BE2C (cell line): ENCODE results near the gene CALB2.

Experiments
- DNase-seq: peaks from one replicate; pipeline ENCODE4 v3.0.0-alpha.2; 2020
- H3K27me3 ChIP-seq: fragments of 250-450 bp; sonication (Bioruptor Pico); 2 replicates; pipeline ENCODE4 v1.5.1; 2020; ENCODE audit warnings: mild to moderate bottlenecking
- H3K36me3 ChIP-seq: fragments of 250-450 bp; sonication (Bioruptor Pico); 2 replicates; pipeline ENCODE4 v1.5.1; 2020; ENCODE audit warnings: mild to moderate bottlenecking
- H3K4me1 ChIP-seq: fragments of 250-450 bp; sonication (Bioruptor Pico); 2 replicates; pipeline ENCODE4 v1.5.1; 2020
- H3K4me3 ChIP-seq: 2 replicates; pipeline ENCODE4 v1.5.1; 2011; ENCODE audit warnings: low read depth, low read length
- H3K9me3 ChIP-seq: fragments of 250-450 bp; sonication (Bioruptor Pico); 2 replicates; pipeline ENCODE4 v1.5.1; 2020
- TF ChIP-seq, protein P1 (sequence below): IDR thresholded peaks from 2 replicates; pipeline ENCODE4 v1.5.1; 2012; ENCODE audit warnings: mild to moderate bottlenecking, low read depth, low read length

Gene CALB2

DNA sequence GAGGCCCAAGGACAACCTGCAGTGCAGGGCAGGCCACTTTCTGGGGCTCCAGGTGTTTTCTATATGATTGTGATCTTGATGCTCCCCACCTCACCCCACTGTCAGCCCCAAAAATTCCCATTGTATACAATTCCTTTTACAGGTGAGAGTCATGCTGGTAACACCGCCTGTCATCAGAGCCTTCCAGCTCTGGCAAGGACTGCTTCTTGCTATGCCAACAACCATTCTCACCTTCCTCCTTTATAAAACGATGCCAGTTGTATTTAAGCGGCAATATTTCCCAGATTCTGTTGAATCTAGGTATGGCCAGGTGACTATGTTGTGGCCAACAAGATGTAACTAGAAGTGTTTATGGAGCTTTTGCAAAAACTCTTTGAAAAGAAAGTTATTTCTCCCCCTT lies 30.4 kb upstream of the CALB2 start:
- H3K4me3 ChIP-seq, result no peak overlapping the region
- no peaks in the 10 kb centered on the region for H3K9me3 ChIP-seq
- no peak for DNase-seq
- peaks cover 7% of the 10 kb centered on the region; the same call in 1 of the 2 replicates for H3K27me3 ChIP-seq
- H3K36me3 ChIP-seq, result no peaks in the 10 kb centered on the region
- TF ChIP-seq, protein P1, sequence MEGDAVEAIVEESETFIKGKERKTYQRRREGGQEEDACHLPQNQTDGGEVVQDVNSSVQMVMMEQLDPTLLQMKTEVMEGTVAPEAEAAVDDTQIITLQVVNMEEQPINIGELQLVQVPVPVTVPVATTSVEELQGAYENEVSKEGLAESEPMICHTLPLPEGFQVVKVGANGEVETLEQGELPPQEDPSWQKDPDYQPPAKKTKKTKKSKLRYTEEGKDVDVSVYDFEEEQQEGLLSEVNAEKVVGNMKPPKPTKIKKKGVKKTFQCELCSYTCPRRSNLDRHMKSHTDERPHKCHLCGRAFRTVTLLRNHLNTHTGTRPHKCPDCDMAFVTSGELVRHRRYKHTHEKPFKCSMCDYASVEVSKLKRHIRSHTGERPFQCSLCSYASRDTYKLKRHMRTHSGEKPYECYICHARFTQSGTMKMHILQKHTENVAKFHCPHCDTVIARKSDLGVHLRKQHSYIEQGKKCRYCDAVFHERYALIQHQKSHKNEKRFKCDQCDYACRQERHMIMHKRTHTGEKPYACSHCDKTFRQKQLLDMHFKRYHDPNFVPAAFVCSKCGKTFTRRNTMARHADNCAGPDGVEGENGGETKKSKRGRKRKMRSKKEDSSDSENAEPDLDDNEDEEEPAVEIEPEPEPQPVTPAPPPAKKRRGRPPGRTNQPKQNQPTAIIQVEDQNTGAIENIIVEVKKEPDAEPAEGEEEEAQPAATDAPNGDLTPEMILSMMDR, result no peak
- H3K4me1 ChIP-seq, result no peaks in the 10 kb centered on the region

DNA sequence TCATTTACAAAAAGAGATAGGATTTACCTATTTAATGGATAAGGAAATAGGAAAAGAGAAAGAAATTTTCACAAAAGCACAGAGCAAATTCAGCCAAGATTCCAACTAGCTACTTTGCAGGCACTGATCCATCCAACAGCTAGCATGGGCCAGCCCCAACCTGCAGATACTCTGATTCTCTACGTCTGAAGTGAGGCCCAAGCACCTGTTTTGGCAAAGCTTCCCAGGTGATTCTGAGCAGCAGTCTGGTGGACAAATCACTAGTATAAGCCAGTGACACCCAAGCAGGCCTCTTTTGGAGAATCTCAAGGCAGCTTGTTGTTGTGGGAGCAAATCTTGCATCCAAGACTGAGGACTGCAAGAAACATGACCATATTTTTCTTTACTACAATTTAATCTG lies 20.9 kb upstream of the CALB2 start:
- TF ChIP-seq, protein P1, result no peak
- Histone ChIP-seq H3K36me3 (no peaks in the 10 kb centered on the region), H3K9me3 (no peaks in the 10 kb centered on the region; the same call in 1 of the 2 replicates), H3K27me3 (no peaks in the 10 kb centered on the region; the same call in 1 of the 2 replicates), H3K4me3 (no peak overlapping the region), H3K4me1 (no peaks in the 10 kb centered on the region)
- DNase-seq, result no peak

DNA sequence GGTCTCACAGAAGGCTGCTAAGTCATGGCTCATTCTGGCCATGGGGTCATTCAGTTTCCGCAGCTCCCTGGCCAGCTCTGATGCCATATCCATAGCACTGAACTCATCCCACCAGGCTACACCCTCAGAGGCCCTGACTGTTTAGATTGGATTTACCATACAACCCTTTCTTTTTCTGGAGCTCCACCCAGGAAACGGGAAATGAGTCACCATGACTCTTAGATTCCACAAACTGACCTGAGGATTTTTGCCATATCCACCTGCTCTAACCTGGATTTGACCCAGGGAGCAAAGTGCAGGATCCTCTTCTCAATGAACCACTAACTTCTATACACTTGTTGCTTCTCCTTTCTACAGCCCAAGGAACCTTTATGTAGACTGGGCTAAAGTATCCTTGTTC lies 20.3 kb upstream of the CALB2 start:
- H3K9me3 ChIP-seq, result no peaks in the 10 kb centered on the region; the same call in 1 of the 2 replicates
- H3K4me3 ChIP-seq, result no peak overlapping the region
- no peaks in the 10 kb centered on the region for H3K36me3 ChIP-seq
- no peaks in the 10 kb centered on the region; the same call in 1 of the 2 replicates for H3K27me3 ChIP-seq
- DNase-seq, result no peak
- no peaks in the 10 kb centered on the region for H3K4me1 ChIP-seq
- TF ChIP-seq, protein P1, result no peak

- H3K4me3 ChIP-seq, result no peak overlapping the region
Measured at GRCh38 chr16:71338632-71339031, 19.9 kb upstream of the CALB2 start.

DNA sequence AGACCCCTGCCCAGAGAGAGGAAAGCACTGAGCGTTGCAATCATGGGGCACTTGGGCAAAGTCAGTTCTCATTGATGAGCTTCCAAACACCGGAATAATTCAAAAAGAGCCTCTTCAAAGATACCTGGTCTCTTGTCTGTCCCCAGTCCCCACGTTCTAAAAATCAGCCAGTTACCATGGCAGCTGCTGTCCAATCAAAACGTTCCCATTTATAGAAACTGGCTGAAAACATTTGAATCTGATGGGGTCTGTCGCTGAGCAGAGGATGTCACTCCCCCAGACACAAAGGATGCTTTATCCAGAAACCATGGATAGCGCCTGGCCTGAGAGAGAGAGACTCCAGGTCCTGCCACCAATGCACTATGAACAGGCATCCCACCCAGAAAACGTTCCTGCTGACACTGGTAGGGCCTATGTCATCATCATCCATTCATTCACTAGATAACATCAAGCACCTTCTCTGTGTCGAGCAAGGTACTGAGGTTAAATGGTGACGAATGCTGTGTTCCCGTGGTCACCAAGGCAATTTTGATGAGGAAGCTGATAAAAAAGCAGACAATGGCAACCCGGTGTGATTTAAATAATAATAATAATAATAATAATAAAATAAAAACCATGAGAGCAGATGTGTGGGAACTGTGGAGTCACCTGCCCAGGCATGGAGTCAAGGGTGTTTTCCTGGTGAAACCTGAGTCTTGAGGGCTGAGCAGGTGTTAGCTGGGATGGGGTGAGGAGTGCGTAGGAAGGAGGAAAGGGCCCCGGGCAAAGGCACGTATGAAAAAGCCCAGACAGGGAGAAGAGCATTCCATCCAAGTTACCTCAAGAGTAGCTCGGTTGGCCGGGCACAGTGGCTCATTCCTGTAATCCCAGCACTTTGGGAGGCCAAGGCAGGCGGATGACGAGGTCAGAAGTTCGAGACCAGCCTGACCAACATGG lies 19.0 kb upstream of the CALB2 start:
- Histone ChIP-seq H3K36me3 (no peaks in the 10 kb centered on the region), H3K9me3 (no peaks in the 10 kb centered on the region; the same call in 1 of the 2 replicates), H3K27me3 (no peaks in the 10 kb centered on the region; the same call in 1 of the 2 replicates), H3K4me1 (no peaks in the 10 kb centered on the region), H3K4me3 (no peak overlapping the region)
- TF ChIP-seq, protein P1, result no peak
- DNase-seq, result no peak

More at GRCh38 chr16:71338632-71339031, 19.9 kb upstream of the CALB2 start:
- Histone ChIP-seq H3K36me3 (no peaks in the 10 kb centered on the region), H3K27me3 (no peaks in the 10 kb centered on the region; the same call in 1 of the 2 replicates), H3K9me3 (no peaks in the 10 kb centered on the region; the same call in 1 of the 2 replicates), H3K4me1 (no peaks in the 10 kb centered on the region)
- TF ChIP-seq, protein P1, result no peak
- DNase-seq, result no peak

DNA sequence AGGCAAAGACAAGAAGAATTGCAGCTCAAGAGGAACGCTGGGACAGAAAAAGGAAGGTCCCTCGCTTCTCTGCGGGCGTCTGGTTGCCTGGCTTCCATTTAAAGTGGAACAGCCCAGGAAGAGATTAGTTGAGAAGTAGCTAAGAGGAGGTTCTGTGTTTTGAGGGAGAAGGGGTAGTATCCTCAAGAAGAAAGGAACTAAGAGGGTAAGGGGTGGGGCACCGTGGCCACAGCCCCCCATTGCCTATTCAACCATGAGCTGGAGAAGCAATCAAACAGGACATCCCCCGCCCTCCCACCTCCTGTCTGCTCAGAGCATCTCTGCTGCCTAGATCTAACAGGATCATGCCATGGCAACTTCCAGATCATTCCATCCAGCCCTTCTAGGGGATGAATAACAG lies 18.1 kb upstream of the CALB2 start:
- H3K4me3 ChIP-seq, result no peak overlapping the region
- TF ChIP-seq, protein P1, result no peak
- H3K9me3 ChIP-seq, result no peaks in the 10 kb centered on the region; the same call in 1 of the 2 replicates
- H3K4me1 ChIP-seq, result no peaks in the 10 kb centered on the region
- H3K36me3 ChIP-seq, result no peaks in the 10 kb centered on the region
- H3K27me3 ChIP-seq, result peaks cover 6% of the 10 kb centered on the region
- no peak for DNase-seq
